Anterior cingulate cortex (tissue), 58 donors: ENCODE measurements around the gene VEGFA.

Experiments used
- DNase-seq, 58 donors: peaks; one replicate each; lab custom pipeline; 2025; lab: John Stamatoyannopoulos, UW

The VEGFA gene

DNA sequence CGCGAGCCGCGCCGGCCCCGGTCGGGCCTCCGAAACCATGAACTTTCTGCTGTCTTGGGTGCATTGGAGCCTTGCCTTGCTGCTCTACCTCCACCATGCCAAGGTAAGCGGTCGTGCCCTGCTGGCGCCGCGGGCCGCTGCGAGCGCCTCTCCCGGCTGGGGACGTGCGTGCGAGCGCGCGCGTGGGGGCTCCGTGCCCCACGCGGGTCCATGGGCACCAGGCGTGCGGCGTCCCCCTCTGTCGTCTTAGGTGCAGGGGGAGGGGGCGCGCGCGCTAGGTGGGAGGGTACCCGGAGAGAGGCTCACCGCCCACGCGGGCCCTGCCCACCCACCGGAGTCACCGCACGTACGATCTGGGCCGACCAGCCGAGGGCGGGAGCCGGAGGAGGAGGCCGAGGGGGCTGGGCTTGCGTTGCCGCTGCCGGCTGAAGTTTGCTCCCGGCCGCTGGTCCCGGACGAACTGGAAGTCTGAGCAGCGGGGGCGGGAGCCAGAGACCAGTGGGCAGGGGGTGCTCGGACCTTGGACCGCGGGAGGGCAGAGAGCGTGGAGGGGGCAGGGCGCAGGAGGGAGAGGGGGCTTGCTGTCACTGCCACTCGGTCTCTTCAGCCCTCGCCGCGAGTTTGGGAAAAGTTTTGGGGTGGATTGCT is 1.3 kb downstream of the VEGFA start:
- DNase-seq: peak in 40 of 58 donors; percentile 22 to 82 (median 42)

DNA sequence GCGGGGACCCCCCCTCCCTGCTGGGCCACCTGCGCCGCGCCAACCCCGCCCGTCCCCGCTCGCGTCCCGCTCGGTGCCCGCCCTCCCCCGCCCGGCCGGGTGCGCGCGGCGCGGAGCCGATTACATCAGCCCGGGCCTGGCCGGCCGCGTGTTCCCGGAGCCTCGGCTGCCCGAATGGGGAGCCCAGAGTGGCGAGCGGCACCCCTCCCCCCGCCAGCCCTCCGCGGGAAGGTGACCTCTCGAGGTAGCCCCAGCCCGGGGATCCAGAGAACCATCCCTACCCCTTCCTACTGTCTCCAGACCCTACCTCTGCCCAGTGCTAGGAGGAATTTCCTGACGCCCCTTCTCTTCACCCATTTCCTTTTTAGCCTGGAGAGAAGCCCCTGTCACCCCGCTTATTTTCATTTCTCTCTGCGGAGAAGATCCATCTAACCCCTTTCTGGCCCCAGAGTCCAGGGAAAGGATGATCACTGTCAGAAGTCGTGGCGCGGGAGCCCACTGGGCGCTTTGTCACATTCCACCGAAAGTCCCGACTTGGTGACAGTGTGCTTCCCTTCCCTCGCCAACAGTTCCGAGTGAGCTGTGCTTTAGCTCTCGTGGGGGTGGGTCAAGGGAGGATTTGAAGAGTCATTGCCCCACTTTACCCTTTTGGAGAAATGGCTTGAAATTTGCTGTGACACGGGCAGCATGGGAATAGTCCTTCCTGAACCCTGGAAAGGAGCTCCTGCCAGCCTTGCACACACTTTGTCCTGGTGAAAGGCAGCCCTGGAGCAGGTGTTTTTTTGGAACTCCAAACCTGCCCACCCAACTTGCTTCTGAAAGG is 2.1 kb downstream of the VEGFA start:
- DNase-seq: peak in 49 of 58 donors; percentile 24 to 82 (median 47)

DNA sequence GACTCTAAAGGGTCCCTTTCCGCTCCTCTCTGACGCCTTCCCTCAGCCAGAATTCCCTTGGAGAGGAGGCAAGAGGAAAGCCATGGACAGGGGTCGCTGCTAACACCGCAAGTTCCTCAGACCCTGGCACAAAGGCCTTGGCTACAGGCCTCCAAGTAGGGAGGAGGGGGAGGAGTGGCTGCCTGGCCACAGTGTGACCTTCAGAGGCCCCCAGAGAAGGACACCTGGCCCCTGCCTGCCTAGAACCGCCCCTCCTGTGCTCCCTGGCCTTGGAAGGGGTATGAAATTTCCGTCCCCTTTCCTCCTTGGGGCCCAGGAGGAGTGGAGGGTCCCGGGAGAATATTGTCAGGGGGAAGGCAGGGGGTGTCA is 2.7 kb downstream of the VEGFA start:
- DNase-seq: peak in 28 of 58 donors; percentile 8 to 61 (median 33)

DNA sequence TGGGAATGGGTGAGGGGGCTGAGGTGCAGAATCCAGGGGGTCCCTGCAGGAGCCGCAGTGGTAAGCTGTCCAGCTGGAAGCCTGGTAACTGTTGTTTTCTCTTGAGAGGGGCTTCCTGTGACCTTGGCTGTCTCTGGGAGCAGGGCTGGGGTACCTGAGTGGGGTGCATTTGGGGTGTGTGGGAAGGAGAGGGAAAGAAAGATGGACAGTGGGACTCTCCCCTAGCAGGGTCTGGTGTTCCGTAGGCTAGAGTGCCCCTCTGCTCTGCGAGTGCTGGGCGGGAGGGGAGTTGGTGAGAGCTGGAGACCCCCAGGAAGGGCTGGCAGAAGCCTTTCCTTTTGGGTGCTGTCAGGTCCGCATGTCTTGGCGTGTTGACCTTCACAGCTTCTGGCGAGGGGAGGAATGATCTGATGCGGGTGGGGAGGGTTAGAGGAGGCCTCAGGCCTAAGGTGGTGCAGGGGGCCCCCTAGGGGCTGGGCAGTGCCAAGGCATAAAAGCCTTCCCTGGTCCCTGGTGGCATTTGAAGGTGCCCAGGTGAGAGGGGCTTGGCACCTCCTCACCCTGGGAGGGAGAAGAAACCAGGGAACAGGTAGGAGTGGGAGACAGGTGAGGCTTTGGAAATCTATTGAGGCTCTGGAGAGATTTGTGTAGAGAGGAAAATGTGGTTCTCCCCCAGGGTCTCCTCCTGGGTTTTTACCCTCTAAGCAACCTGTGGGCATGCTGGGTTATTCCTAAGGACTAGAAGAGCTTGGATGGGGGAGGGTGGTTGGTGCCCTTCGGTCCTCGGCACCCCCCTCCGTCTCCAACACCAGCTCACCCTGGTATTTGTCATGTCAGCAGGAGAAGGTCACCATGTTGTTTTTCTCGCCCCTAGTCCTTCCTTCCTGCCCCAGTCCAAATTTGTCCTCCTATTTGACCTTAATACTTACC is 3.3 kb downstream of the VEGFA start:
- peak in 3 of 58 donors; percentile 8 to 35 (median 12) for DNase-seq

DNA sequence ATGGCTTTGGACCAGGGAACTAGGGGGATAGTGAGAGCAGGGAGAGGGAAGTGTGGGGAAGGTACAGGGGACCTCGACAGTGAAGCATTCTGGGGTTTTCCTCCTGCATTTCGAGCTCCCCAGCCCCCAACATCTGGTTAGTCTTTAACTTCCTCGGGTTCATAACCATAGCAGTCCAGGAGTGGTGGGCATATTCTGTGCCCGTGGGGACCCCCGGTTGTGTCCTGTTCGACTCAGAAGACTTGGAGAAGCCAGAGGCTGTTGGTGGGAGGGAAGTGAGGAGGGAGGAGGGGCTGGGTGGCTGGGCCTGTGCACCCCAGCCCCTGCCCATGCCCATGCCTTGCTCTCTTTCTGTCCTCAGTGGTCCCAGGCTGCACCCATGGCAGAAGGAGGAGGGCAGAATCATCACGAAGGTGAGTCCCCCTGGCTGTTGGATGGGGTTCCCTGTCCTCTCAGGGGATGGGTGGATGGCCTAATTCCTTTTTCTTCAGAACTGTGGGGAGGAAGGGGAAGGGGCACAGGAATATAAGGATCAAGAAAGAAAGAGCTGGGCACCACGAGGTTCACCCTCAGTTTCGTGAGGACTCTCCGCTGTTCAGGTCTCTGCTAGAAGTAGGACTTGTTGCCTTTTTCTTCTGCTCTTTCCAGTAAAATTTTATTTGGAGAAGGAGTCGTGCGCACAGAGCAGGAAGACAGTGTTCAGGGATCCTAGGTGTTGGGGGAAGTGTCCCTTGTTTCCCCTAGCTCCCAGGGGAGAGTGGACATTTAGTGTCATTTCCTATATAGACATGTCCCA is 4.2 kb downstream of the VEGFA start:
- no peak for DNase-seq

DNA sequence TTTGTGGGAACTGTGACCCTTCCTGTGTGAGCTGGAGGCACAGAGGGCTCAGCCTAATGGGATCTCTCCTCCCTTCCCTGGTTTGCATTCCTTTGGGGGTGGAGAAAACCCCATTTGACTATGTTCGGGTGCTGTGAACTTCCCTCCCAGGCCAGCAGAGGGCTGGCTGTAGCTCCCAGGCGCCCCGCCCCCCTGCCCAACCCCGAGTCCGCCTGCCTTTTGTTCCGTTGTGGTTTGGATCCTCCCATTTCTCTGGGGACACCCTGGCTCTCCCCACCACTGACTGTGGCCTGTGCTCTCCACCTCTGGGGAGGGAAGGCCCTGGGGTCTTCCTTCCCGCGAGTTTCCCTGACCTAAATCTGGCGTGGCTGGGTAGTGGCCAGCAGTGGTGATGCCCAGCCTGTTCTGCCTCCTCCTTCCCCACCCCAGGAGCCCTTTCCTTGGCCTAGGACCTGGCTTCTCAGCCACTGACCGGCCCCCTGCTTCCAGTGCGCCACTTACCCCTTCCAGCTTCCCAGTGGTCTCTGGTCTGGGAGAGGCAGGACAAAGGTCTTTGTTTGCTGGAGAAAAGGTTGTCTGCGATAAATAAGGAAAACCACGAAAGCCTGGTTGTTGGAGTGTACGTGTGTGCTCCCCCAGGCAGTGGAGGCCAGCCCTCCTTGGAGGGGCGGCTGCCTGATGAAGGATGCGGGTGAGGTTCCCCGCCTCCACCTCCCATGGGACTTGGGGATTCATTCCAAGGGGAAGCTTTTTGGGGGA is 4.9 kb downstream of the VEGFA start:
- peak in 50 of 58 donors; percentile 2 to 62 (median 28) for DNase-seq

DNA sequence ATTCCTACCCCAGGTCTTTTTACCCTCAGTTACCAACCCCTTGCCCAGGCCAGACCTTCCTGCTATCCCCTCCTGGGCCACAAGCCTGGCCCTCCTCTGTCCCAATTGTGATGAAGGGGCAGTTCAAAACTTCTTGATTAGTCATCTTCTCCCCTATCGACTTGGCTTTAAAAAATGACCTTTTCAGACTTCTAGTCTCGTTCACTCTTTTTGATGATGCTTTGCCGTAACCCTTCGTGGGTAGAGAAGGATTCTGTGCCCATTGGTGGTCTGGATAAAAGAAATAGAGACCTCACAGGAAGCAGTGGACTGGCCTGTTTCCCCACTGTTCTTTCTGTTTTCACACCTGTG is 5.5 kb downstream of the VEGFA start:
- DNase-seq: no peak

DNA sequence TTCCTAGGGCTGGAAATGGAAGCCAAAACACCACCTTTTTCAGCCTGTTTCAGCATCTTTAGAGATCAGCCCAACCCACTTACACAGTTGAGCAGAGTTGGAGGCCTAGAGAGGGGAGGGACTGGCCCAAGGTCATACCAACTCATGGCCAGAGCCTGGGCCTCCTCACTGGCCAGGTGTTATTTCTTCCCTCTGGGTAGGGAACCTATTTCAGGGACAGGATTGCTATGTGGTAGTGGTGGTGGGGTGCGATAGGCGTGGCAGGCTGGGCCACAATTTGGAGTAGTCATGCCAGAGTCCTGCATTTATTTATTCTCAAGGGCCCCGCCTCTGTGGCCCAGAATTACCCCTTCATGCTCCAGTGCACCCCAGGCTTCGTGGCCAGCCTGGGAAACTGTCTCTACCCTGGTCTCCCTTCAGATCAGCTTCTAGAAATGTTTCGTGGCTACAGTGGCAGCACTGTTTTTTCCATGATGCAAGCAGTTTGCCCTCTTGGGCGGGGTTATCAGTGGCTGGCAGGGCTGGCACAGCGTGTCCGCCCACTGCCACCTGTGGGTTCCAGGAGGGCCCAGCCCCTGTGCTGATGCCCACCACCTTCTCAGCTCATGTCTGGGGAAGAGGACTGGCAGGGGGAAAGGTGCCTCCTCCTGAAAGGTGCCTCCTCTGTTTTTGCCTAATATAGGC is 6.2 kb downstream of the VEGFA start:
- DNase-seq: peak in 1 of 58 donors; percentile 9

DNA sequence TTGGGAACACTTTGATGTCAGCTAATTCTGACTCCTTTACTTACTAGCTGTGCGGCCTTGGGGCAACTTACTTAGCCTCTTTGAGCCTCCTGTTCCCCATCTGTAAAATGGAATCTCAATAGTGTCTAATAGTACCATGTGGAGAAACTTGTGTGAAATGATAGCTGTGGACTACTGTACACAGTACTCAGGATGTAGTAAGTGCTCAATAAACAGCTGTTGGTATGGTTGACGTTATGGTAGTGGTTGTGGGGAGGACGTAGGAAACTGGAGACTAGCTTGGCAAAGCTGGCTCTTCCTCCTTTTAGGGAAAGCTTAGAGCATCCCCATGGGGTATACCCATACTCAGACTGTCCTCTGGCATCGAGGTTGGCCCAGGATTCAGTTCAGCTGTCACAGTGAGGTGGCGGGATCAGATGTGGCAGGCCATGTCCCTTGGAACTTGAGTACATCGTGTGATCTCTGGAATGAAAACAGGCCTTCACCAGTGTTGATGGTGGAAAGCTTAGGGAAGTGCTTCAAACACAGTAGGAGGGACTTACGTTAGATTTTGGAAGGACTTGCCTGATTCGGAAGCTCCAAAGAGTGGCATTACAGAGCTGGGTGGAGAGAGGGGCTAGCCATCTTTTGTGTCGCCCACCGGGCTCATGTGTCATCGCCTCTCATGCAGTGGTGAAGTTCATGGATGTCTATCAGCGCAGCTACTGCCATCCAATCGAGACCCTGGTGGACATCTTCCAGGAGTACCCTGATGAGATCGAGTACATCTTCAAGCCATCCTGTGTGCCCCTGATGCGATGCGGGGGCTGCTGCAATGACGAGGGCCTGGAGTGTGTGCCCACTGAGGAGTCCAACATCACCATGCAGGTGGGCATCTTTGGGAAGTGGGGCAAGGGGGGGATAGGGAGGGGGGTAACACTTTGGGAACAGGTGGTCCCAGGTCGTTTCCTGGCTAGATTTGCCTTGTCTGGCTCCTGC is 7.1 kb downstream of the VEGFA start:
- DNase-seq: no peak

DNA sequence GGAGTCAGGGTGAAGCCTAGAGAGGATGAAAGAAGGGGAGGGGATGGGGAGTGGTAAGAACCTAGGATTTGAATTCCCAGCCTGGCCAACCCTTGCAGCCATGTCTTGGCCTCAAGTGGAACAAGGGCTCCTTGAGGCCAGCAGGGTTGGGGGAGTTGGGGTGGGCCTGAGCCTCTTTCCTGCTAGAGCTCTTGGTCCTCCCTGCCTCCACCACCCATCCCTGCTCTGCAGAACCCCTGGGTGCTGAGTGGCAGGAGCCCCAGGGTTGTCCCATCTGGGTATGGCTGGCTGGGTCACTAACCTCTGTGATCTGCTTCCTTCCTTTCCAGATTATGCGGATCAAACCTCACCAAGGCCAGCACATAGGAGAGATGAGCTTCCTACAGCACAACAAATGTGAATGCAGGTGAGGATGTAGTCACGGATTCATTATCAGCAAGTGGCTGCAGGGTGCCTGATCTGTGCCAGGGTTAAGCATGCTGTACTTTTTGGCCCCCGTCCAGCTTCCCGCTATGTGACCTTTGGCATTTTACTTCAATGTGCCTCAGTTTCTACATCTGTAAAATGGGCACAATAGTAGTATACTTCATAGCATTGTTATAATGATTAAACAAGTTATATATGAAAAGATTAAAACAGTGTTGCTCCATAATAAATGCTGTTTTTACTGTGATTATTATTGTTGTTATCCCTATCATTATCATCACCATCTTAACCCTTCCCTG is 8.3 kb downstream of the VEGFA start:
- DNase-seq: no peak

DNA sequence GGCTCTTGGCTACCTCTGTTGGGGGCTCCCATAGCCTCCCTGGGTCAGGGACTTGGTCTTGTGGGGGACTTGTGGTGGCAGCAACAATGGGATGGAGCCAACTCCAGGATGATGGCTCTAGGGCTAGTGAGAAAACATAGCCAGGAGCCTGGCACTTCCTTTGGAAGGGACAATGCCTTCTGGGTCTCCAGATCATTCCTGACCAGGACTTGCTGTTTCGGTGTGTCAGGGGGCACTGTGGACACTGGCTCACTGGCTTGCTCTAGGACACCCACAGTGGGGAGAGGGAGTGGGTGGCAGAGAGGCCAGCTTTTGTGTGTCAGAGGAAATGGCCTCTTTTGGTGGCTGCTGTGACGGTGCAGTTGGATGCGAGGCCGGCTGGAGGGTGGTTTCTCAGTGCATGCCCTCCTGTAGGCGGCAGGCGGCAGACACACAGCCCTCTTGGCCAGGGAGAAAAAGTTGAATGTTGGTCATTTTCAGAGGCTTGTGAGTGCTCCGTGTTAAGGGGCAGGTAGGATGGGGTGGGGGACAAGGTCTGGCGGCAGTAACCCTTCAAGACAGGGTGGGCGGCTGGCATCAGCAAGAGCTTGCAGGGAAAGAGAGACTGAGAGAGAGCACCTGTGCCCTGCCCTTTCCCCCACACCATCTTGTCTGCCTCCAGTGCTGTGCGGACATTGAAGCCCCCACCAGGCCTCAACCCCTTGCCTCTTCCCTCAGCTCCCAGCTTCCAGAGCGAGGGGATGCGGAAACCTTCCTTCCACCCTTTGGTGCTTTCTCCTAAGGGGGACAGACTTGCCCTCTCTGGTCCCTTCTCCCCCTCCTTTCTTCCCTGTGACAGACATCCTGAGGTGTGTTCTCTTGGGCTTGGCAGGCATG is 9.2 kb downstream of the VEGFA start:
- DNase-seq: no peak

DNA sequence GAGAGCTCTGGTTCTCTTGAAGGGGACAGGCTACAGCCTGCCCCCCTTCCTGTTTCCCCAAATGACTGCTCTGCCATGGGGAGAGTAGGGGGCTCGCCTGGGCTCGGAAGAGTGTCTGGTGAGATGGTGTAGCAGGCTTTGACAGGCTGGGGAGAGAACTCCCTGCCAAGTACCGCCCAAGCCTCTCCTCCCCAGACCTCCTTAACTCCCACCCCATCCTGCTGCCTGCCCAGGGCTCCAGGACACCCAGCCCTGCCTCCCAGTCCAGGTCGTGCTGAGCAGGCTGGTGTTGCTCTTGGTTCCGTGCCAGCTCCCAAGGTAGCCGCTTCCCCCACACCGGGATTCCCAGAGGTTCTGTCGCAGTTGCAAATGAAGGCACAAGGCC is 9.8 kb downstream of the VEGFA start:
- no peak for DNase-seq

DNA sequence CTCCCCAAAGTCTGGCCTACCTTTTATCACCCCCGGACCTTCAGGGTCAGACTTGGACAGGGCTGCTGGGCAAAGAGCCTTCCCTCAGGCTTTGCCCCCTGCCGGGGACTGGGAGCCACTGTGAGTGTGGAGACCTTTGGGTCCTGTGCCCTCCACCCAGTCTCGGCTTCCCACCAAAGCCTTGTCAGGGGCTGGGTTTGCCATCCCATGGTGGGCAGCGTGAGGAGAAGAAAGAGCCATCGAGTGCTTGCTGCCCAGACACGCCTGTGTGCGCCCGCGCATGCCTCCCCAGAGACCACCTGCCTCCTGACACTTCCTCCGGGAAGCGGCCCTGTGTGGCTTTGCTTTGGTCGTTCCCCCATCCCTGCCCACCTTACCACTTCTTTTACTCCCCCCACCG is 10.3 kb downstream of the VEGFA start:
- DNase-seq: no peak

DNA sequence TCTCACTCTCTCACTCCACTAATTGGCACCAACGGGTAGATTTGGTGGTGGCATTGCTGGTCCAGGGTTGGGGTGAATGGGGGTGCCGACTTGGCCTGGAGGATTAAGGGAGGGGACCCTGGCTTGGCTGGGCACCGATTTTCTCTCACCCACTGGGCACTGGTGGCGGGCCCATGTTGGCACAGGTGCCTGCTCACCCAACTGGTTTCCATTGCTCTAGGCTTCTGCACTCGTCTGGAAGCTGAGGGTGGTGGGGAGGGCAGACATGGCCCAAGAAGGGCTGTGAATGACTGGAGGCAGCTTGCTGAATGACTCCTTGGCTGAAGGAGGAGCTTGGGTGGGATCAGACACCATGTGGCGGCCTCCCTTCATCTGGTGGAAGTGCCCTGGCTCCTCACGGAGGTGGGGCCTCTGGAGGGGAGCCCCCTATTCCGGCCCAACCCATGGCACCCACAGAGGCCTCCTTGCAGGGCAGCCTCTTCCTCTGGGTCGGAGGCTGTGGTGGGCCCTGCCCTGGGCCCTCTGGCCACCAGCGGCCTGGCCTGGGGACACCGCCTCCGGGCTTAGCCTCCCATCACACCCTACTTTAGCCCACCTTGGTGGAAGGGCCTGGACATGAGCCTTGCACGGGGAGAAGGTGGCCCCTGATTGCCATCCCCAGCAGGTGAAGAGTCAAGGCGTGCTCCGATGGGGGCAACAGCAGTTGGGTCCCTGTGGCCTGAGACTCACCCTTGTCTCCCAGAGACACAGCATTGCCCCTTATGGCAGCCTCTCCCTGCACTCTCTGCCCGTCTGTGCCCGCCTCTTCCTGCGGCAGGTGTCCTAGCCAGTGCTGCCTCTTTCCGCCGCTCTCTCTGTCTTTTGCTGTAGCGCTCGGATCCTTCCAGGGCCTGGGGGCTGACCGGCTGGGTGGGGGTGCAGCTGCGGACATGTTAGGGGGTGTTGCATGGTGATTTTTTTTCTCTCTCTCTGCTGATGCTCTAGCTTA is 11.2 kb downstream of the VEGFA start:
- no peak for DNase-seq
